NT2/D1 (cell line): ENCODE results near the gene VAMP7.

Experiments
- YY1 ChIP-seq: IDR thresholded peaks from 2 replicates; pipeline ENCODE4 v1.6.1; 2011; ENCODE audit not compliant: insufficient read length, insufficient read depth
- ZNF274 ChIP-seq: IDR thresholded peaks from 2 replicates; pipeline ENCODE4 v1.6.1; 2011; ENCODE audit warnings: mild to moderate bottlenecking, low read depth, low read length

- TF ChIP-seq ZNF274 (no peak), YY1 (no peak)
Observed at GRCh38 chrX:155985208-155985607, 104.1 kb downstream of the VAMP7 start.
